Esophagus muscularis mucosa (tissue), 4 donors: ENCODE data around the gene RIPK3. TPM values are rescaled to one million over a fixed set of nuclear protein-coding genes. Genes with fewer than 3 reads are reported as not detected.

Experiments used
- DNase-seq: peaks from one replicate; pipeline ENCODE4 v3.0.0-alpha.2; 2017; ENCODE audit errors: extremely low spot score
- H3K27ac ChIP-seq, 4 donors: fragments of 200-600 bp; sonication (generic); replicated peaks in 1 of 4; 1 replicate in 3 of 4; 2 replicates in 1 of 4; pipeline ENCODE4 v1.5.1; 2016 to 2019; ENCODE audit warnings: mild to moderate bottlenecking in 1 of 4
- H3K27me3 ChIP-seq, 4 donors: fragments of 200-600 bp; sonication (generic); one replicate each; pipeline versions ENCODE4 v1.5.1 to v1.6.0; 2016 to 2019
- H3K36me3 ChIP-seq, 4 donors: fragments of 200-600 bp; sonication (generic); one replicate each; pipeline ENCODE4 v1.5.1; 2016 to 2019
- H3K4me1 ChIP-seq, 4 donors: fragments of 200-600 bp; sonication (generic); one replicate each; pipeline ENCODE4 v1.5.1; 2016 to 2019
- H3K4me3 ChIP-seq, 4 donors: fragments of 200-600 bp; sonication (generic); 1 replicate in 2 of 4; 2 replicates in 2 of 4; pipeline ENCODE4 v1.5.1; 2016 to 2019; ENCODE audit warnings: mild to moderate bottlenecking in 4 of 4, moderate library complexity in 1 of 4
- H3K9me3 ChIP-seq, 4 donors: fragments of 200-600 bp; sonication (generic); 1 replicate in 3 of 4; 2 replicates in 1 of 4; pipeline ENCODE4 v1.5.1; 2016 to 2019
- CTCF ChIP-seq, 3 experiments: fragments of 200-600 bp in 2 of 3; fragments of 450-650 bp in 1 of 3; sonication (generic) in 2 of 3; IDR thresholded peaks; one replicate each; pipeline ENCODE4 v1.5.1; 2017 to 2019; ENCODE audit warnings: antibody characterized with exemption in 3 of 3, mild to moderate bottlenecking in 2 of 3, moderate library complexity in 1 of 3
- EP300 ChIP-seq: sonication (generic); formaldehyde crosslinking; IDR thresholded peaks from one replicate; pipeline ENCODE4 v1.6.1; 2017; ENCODE audit warnings: antibody characterized with exemption
- POLR2A ChIP-seq: fragments of 450-650 bp; IDR thresholded peaks from one replicate; pipeline ENCODE4 v1.6.1; 2017; ENCODE audit warnings: antibody characterized with exemption, moderate library complexity, mild to moderate bottlenecking, low read depth
- POLR2AphosphoS5 ChIP-seq, 2 donors: sonication (generic); formaldehyde crosslinking; IDR thresholded peaks; one replicate each; pipeline ENCODE4 v1.6.1; 2017; ENCODE audit warnings: antibody characterized with exemption in 2 of 2
- WGBS: methylation state at CpG from one replicate; pipeline ENCODE4 v1.1.5; 2018; 5-methylcytosine and 5-hydroxymethylcytosine counted together
- intact Hi-C: fragments of 100-400 bp; cut with DNase I; formaldehyde crosslinking; loops from one replicate; pipeline ENCODE4 v1.15.1; 2023
- total RNA-seq, 4 donors: library from RNA; depleted of rRNA; stranded (reverse); fragments of >200 nt; gene quantifications; one replicate each; pipeline versions ENCODE4 v1.1.0 to v1.2.1, GENCODE V29; 2016

The RIPK3 gene
- total RNA-seq, 4 donors from 2014 or later = 3.8 to 6.4 (median 6.1) TPM

- H3K36me3 ChIP-seq = peaks cover 0 to 21% (median 0%) of the 10 kb centered on the region in 4 donors
- H3K9me3 ChIP-seq = no peaks in the 10 kb centered on the region
- H3K4me1 ChIP-seq = peaks cover 46 to 60% (median 56%) of the 10 kb centered on the region in 4 donors
- TF ChIP-seq POLR2A = no peak
- TF ChIP-seq EP300 = no peak
- no peak for TF ChIP-seq POLR2AphosphoS5 (IDR thresholded peaks at IDR 0.05)
- TF ChIP-seq CTCF (IDR thresholded peaks at IDR 0.05) = no peak
- whole genome bisulfite sequencing = 78% methylated on average over 10 of the region's 12 CpGs
- peaks cover 0 to 70% (median 26%) of the 10 kb centered on the region in 4 donors for H3K27me3 ChIP-seq
- H3K4me3 ChIP-seq = peak overlapping the region; percentile 50 to 61 (median 54)
- no peak for DNase-seq
- intact Hi-C loops = no loop called here
- peak overlapping the region in 3 of 4 donors; percentile 72 to 81 (median 75) for H3K27ac ChIP-seq
These were observed 4.2 kb downstream of the RIPK3 start for GRCh38 chr14:24335461-24336171.

GRCh38 chr14:24334431-24335291 lies 5.1 kb downstream of the RIPK3 start, which contains the start of gene ADCY4:
ADCY4 (minus strand) TSS chr14:24335071; CDS start chr14:24334652, 419 bp downstream.
- Histone ChIP-seq H3K4me3 (peak within 1 kb of the TSS; percentile 50 to 61 (median 54)), H3K9me3 (no peaks in the 10 kb centered on the region), H3K27me3 (peaks cover 0 to 66% (median 26%) of the 10 kb centered on the region in 4 donors), H3K4me1 (peaks cover 46 to 60% (median 56%) of the 10 kb centered on the region in 4 donors), H3K36me3 (peaks cover 0 to 26% (median 0%) of the 10 kb centered on the region in 4 donors), H3K27ac (peak within 1 kb of the TSS; percentile 65 to 81 (median 74))
- intact Hi-C loops = no loop called here
- TF ChIP-seq EP300 (no peak), POLR2AphosphoS5 (IDR thresholded peaks at IDR 0.05) (peak; percentile 18 to 64)
- DNase-seq = no peak
- WGBS = 4% methylated on average over 41 of the region's 65 CpGs

DNA sequence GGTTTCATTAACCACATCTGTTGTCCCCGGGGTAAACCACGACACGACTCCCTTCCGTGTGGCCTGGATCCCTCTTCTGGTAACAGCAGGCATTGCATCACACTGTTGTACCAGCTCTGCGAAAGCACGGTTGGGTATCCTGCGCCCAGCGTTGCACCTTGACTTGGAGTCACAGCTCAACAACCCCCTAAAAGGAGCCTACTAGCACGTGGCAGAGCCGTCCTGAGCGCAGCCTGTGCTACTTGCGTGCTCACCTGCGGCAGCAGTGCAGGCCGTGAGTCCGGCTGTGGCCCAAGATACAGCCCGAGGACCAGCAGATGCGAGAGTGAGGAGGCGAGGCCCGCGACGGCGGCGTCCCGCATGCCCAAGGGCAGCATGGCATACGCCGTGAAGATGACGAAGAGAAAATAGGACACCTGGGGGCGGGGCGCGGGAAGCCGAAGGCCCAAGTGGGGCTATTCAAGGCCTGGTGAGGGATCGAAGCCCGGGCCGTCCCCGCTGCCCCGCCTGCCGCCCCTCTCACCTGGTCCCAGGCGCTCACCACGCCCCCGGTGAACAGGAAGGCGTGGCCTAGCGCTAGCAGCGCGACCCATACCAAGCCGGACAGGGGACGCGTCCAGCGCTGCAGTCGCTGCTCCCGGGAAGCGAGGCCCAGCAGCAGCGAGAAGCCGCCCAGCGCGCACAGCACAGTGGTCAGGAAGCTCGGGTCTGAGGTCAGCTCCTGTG lies 7.4 kb downstream of the RIPK3 start:
- DNase-seq = no peak
- Histone ChIP-seq H3K9me3 (no peaks in the 10 kb centered on the region), H3K4me1 (peaks cover 32 to 54% (median 39%) of the 10 kb centered on the region in 4 donors), H3K4me3 (peak overlapping the region; percentile 21 to 56 (median 44)), H3K27ac (no peak overlapping the region), H3K36me3 (peaks cover 0 to 36% (median 0%) of the 10 kb centered on the region in 4 donors), H3K27me3 (peaks cover 0 to 50% (median 21%) of the 10 kb centered on the region in 4 donors)
- 15% methylated on average over 26 of the region's 56 CpGs for WGBS
- TF ChIP-seq EP300 (no peak), POLR2AphosphoS5 (IDR thresholded peaks at IDR 0.05) (peak in 1 of 2 donors; percentile 21), CTCF (IDR thresholded peaks at IDR 0.05) (peak; percentile 63 to 77 (median 73))
- intact Hi-C loops = loop anchor here (2.0 kb wide), 1 partner anchor 104 kb away; no protein-coding TSS in a partner anchor

GRCh38 chr14:24331731-24332267 lies 8.0 kb downstream of the RIPK3 start:
- no peak for TF ChIP-seq EP300
- TF ChIP-seq POLR2AphosphoS5 (IDR thresholded peaks at IDR 0.05) = no peak
- no peak for TF ChIP-seq CTCF (IDR thresholded peaks at IDR 0.05)
- TF ChIP-seq POLR2A = no peak
- peak overlapping the region in 1 of 4 donors; percentile 40 for H3K4me3 ChIP-seq
- intact Hi-C loops = loop anchor here (2.0 kb wide), 1 partner anchor 105 kb away; no protein-coding TSS in a partner anchor
- no peaks in the 10 kb centered on the region for H3K9me3 ChIP-seq
- no peak for DNase-seq
- H3K36me3 ChIP-seq = peaks cover 0 to 36% (median 0%) of the 10 kb centered on the region in 4 donors
- H3K27me3 ChIP-seq = peaks cover 0 to 50% (median 21%) of the 10 kb centered on the region in 4 donors
- WGBS = 49% methylated on average over 8 of the region's 26 CpGs
- peaks cover 32 to 54% (median 41%) of the 10 kb centered on the region in 4 donors for H3K4me1 ChIP-seq
- no peak overlapping the region for H3K27ac ChIP-seq
